ENCODE measurements around the gene LIX1L. TPM values are rescaled to one million over a fixed set of nuclear protein-coding genes. Genes with fewer than 3 reads are reported as not detected.

Gene LIX1L
- total and polyA plus RNA-seq, 2 donors: 25.6 to 29.6 TPM

- 76% methylated on average over 1 of the region's 1 CpG for WGBS
- peaks cover 14% of the 10 kb centered on the region for H3K36me3 ChIP-seq (ENCODE audit: insufficient read depth)
- no peaks in the 10 kb centered on the region for H3K4me1 ChIP-seq (ENCODE audit: insufficient read depth)
- H3K4me3 ChIP-seq (ENCODE audit: low read depth, low read length): peak overlapping the region; percentile 82
- H3K27ac ChIP-seq (ENCODE audit: low read depth): no peak overlapping the region
- no peak for DNase-seq (ENCODE audit: extremely low spot score)
These were observed 34.7 kb upstream of the LIX1L start for GRCh38 chr1:145992502-145992936.

GRCh38 chr1:145991735-145992412 is 34.1 kb upstream of the LIX1L start:
- no peak for DNase-seq (ENCODE audit: extremely low spot score)
- H3K27ac ChIP-seq (ENCODE audit: low read depth): peak overlapping the region; percentile 54
- H3K4me1 ChIP-seq (ENCODE audit: insufficient read depth): no peaks in the 10 kb centered on the region
- H3K4me3 ChIP-seq (ENCODE audit: low read depth, low read length): peak overlapping the region; percentile 82
- H3K36me3 ChIP-seq (ENCODE audit: insufficient read depth): peaks cover 14% of the 10 kb centered on the region
- 59% methylated on average over 10 of the region's 10 CpGs for WGBS

GRCh38 chr1:145990249-145990855 is 32.5 kb upstream of the LIX1L start:
- Histone ChIP-seq H3K27ac (ENCODE audit: low read depth) (no peak overlapping the region), H3K36me3 (ENCODE audit: insufficient read depth) (peaks cover 14% of the 10 kb centered on the region), H3K4me3 (ENCODE audit: low read depth, low read length) (no peak overlapping the region), H3K4me1 (ENCODE audit: insufficient read depth) (peaks cover 2% of the 10 kb centered on the region)
- no peak for DNase-seq (ENCODE audit: extremely low spot score)
- WGBS: 85% methylated on average over 7 of the region's 7 CpGs

GRCh38 chr1:145988773-145989172 is 31.0 kb upstream of the LIX1L start:
- no peak for DNase-seq (ENCODE audit: extremely low spot score)
- Histone ChIP-seq H3K36me3 (ENCODE audit: insufficient read depth) (peaks cover 4% of the 10 kb centered on the region), H3K4me1 (ENCODE audit: insufficient read depth) (peaks cover 2% of the 10 kb centered on the region), H3K27ac (ENCODE audit: low read depth) (no peak overlapping the region), H3K4me3 (ENCODE audit: low read depth, low read length) (no peak overlapping the region)
- 57% methylated on average over 5 of the region's 5 CpGs for WGBS

- 100% methylated on average over 1 of the region's 1 CpG for WGBS
- DNase-seq (ENCODE audit: extremely low spot score): no peak
- Histone ChIP-seq H3K27ac (ENCODE audit: low read depth) (no peak overlapping the region), H3K4me1 (ENCODE audit: insufficient read depth) (peaks cover 2% of the 10 kb centered on the region), H3K36me3 (ENCODE audit: insufficient read depth) (no peaks in the 10 kb centered on the region), H3K4me3 (ENCODE audit: low read depth, low read length) (no peak overlapping the region)
These were observed 30.1 kb upstream of the LIX1L start for GRCh38 chr1:145987926-145988325.

GRCh38 chr1:145986551-145986950 is 28.7 kb upstream of the LIX1L start:
- Histone ChIP-seq H3K4me3 (ENCODE audit: low read depth, low read length) (no peak overlapping the region), H3K4me1 (ENCODE audit: insufficient read depth) (peaks cover 5% of the 10 kb centered on the region)
- 92% methylated on average over 6 of the region's 6 CpGs for WGBS

GRCh38 chr1:145985502-145986439 is 28.0 kb upstream of the LIX1L start:
- peak overlapping the region; percentile 82 for H3K27ac ChIP-seq (ENCODE audit: low read depth)
- WGBS: 16% methylated on average over 15 of the region's 15 CpGs
- H3K4me3 ChIP-seq (ENCODE audit: low read depth, low read length): no peak overlapping the region
- H3K36me3 ChIP-seq (ENCODE audit: insufficient read depth): no peaks in the 10 kb centered on the region
- peaks cover 5% of the 10 kb centered on the region for H3K4me1 ChIP-seq (ENCODE audit: insufficient read depth)
- DNase-seq (ENCODE audit: extremely low spot score): no peak

More at GRCh38 chr1:145986551-145986950, 28.7 kb upstream of the LIX1L start:
- H3K36me3 ChIP-seq (ENCODE audit: insufficient read depth): no peaks in the 10 kb centered on the region
- no peak for DNase-seq (ENCODE audit: extremely low spot score)
- H3K27ac ChIP-seq (ENCODE audit: low read depth): peak overlapping the region; percentile 16

GRCh38 chr1:145985129-145985501 is 27.3 kb upstream of the LIX1L start:
- no peak for DNase-seq (ENCODE audit: extremely low spot score)
- H3K4me1 ChIP-seq (ENCODE audit: insufficient read depth): peaks cover 5% of the 10 kb centered on the region
- WGBS: 40% methylated on average over 2 of the region's 2 CpGs

GRCh38 chr1:145983960-145984830 is 26.4 kb upstream of the LIX1L start:
- peak overlapping the region; percentile 65 for H3K27ac ChIP-seq (ENCODE audit: low read depth)
- 85% methylated on average over 12 of the region's 12 CpGs for WGBS
- DNase-seq (ENCODE audit: extremely low spot score): no peak
- no peak overlapping the region for H3K4me3 ChIP-seq (ENCODE audit: low read depth, low read length)
- no peaks in the 10 kb centered on the region for H3K36me3 ChIP-seq (ENCODE audit: insufficient read depth)
- peaks cover 5% of the 10 kb centered on the region for H3K4me1 ChIP-seq (ENCODE audit: insufficient read depth)

More at GRCh38 chr1:145985129-145985501, 27.3 kb upstream of the LIX1L start:
- H3K27ac ChIP-seq (ENCODE audit: low read depth): peak overlapping the region; percentile 65
- no peaks in the 10 kb centered on the region for H3K36me3 ChIP-seq (ENCODE audit: insufficient read depth)
- H3K4me3 ChIP-seq (ENCODE audit: low read depth, low read length): no peak overlapping the region

GRCh38 chr1:145983206-145983675 is 25.4 kb upstream of the LIX1L start:
- WGBS: 35% methylated on average over 1 of the region's 1 CpG
- DNase-seq (ENCODE audit: extremely low spot score): no peak
- H3K36me3 ChIP-seq (ENCODE audit: insufficient read depth): no peaks in the 10 kb centered on the region
- peak overlapping the region; percentile 60 for H3K27ac ChIP-seq (ENCODE audit: low read depth)
- peaks cover 5% of the 10 kb centered on the region for H3K4me1 ChIP-seq (ENCODE audit: insufficient read depth)
- no peak overlapping the region for H3K4me3 ChIP-seq (ENCODE audit: low read depth, low read length)

GRCh38 chr1:145982010-145982723 is 24.4 kb upstream of the LIX1L start:
- Histone ChIP-seq H3K4me1 (ENCODE audit: insufficient read depth) (peaks cover 5% of the 10 kb centered on the region), H3K27ac (ENCODE audit: low read depth) (peak overlapping the region; percentile 60), H3K4me3 (ENCODE audit: low read depth, low read length) (no peak overlapping the region), H3K36me3 (ENCODE audit: insufficient read depth) (no peaks in the 10 kb centered on the region)
- no peak for DNase-seq (ENCODE audit: extremely low spot score)
- WGBS: 60% methylated on average over 6 of the region's 6 CpGs

- WGBS: 82% methylated on average over 1 of the region's 1 CpG
- no peak for DNase-seq (ENCODE audit: extremely low spot score)
- Histone ChIP-seq H3K4me3 (ENCODE audit: low read depth, low read length) (no peak overlapping the region), H3K4me1 (ENCODE audit: insufficient read depth) (peaks cover 4% of the 10 kb centered on the region), H3K27ac (ENCODE audit: low read depth) (peak overlapping the region; percentile 84), H3K36me3 (ENCODE audit: insufficient read depth) (no peaks in the 10 kb centered on the region)
These were observed 22.7 kb upstream of the LIX1L start for GRCh38 chr1:145980457-145980994.
